ENCODE results near the gene DLX3. TPM values are rescaled to one million over a fixed set of nuclear protein-coding genes. Genes with fewer than 3 reads are reported as not detected.

The DLX3 gene
- total and polyA plus RNA-seq, 2 donors = 0.09 to 1.1 TPM

DNA sequence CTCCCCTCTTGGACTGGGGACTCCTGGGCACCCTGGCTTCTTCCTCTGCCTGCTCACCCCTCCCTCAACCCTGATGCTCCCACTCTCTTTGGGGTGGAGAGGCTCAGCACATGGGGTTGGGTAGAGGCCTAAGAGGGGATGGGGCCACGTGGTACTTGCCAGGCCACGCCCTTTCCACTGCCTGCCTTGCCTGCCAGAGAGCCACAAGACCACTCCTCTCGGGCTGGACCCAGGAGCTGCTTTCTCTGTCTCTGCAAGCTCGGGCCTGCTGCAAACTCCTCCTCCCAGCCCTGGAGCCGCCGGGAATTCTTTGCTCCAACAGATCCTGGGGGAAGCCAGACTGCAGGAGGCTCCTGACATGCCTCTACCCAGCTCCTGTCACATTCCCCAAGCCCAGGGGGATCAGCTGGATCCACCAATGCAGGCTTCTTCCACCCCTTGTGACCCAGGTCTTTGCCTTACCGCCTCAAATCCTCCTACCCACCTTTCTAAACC, 14.3 kb downstream of the DLX3 start:
- Histone ChIP-seq H3K4me3 (ENCODE audit: low read length in 2 of 2) (no peak overlapping the region), H3K9me3 (ENCODE audit: control insufficient read depth in 2 of 2, insufficient read depth in 1 of 2, low read length in 1 of 2) (no peaks in the 10 kb centered on the region), H3K4me1 (ENCODE audit: control insufficient read depth in 2 of 2, insufficient read depth in 2 of 2, low read length in 2 of 2) (peaks cover 0 to 6% of the 10 kb centered on the region in 2 donors), H3K27me3 (ENCODE audit: control insufficient read depth in 2 of 2, insufficient read depth in 1 of 2, low read length in 1 of 2) (peaks cover 11 to 80% of the 10 kb centered on the region in 2 donors), H3K36me3 (ENCODE audit: control insufficient read depth in 2 of 2, insufficient read depth in 2 of 2, low read length in 1 of 2) (no peaks in the 10 kb centered on the region), H3K27ac (ENCODE audit: low read depth in 1 of 2, low read length in 1 of 2) (no peak overlapping the region)
- DNase-seq (ENCODE audit: low read depth in 6 of 9, low spot score in 9 of 9) = no peak
- 84% methylated on average over 7 of the region's 7 CpGs for WGBS

DNA sequence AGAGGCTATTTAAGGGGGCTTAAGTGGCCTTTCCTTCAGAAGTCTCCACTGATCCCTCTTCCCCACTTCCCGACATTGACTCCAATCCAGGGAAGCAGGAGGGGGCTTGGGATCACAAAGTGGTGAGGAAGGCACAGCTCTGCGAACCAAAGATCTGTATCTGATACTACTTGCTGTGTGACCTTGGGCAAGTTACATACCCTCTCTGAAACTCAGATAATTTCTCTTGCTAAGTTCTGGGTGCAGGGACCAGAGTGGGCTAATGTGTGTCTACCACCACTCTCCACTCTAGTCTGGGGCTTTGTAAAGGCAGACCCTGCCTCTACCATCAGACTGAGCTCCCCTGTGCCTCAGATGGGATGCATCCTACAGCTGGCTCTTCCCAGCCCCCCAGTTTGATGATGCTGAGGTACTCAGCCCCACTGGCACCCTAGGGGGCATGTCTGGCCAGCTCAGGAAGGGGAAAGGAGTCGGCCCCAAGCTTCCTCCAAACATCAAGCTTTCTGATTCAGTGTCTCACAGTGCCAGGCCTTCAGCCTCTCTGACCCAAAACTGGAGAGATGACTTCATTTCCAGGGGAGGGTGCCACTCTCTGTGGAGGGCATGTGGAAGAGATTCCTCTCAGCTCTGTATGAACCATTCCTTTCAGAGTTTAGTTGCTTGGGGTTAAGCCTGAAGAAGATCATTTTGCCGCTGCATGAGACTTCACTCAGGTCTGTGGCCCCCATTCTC, 15.1 kb downstream of the DLX3 start:
- H3K4me1 ChIP-seq (ENCODE audit: control insufficient read depth in 2 of 2, insufficient read depth in 2 of 2, low read length in 2 of 2) = peaks cover 0 to 6% of the 10 kb centered on the region in 2 donors
- no peak overlapping the region for H3K4me3 ChIP-seq (ENCODE audit: low read length in 2 of 2)
- H3K9me3 ChIP-seq (ENCODE audit: control insufficient read depth in 2 of 2, insufficient read depth in 1 of 2, low read length in 1 of 2) = no peaks in the 10 kb centered on the region
- no peaks in the 10 kb centered on the region for H3K36me3 ChIP-seq (ENCODE audit: control insufficient read depth in 2 of 2, insufficient read depth in 2 of 2, low read length in 1 of 2)
- H3K27ac ChIP-seq (ENCODE audit: low read depth in 1 of 2, low read length in 1 of 2) = no peak overlapping the region
- no peak for DNase-seq (ENCODE audit: low read depth in 6 of 9, low spot score in 9 of 9)
- peaks cover 15 to 82% of the 10 kb centered on the region in 2 donors for H3K27me3 ChIP-seq (ENCODE audit: control insufficient read depth in 2 of 2, insufficient read depth in 1 of 2, low read length in 1 of 2)
- 89% methylated on average over 4 of the region's 4 CpGs for WGBS

DNA sequence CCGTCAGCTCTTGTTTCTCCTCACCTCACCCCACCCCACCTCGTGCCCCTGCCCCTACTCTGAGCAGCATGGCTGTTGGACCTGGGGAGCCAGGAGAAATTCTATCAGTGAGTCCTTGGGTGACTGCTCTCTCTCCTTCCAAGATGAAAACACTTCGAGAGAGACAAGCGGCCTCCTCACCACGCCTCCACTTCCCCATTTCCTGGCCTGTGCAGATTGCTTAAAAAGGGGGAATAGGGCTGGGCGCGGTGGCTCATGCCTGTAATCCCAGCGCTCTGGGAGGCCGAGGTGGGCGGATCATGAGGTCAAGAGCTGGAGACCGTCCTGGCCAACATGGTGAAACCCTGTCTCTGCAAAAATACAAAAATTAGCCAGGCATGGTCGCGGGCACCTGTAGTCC, 16.5 kb downstream of the DLX3 start:
- 59% methylated on average over 13 of the region's 13 CpGs for WGBS
- H3K36me3 ChIP-seq (ENCODE audit: control insufficient read depth in 2 of 2, insufficient read depth in 2 of 2, low read length in 1 of 2) = no peaks in the 10 kb centered on the region
- no peak overlapping the region for H3K27ac ChIP-seq (ENCODE audit: low read depth in 1 of 2, low read length in 1 of 2)
- H3K4me1 ChIP-seq (ENCODE audit: control insufficient read depth in 2 of 2, insufficient read depth in 2 of 2, low read length in 2 of 2) = peaks cover 0 to 6% of the 10 kb centered on the region in 2 donors
- no peak for DNase-seq (ENCODE audit: low read depth in 6 of 9, low spot score in 9 of 9)
- peaks cover 27 to 87% of the 10 kb centered on the region in 2 donors for H3K27me3 ChIP-seq (ENCODE audit: control insufficient read depth in 2 of 2, insufficient read depth in 1 of 2, low read length in 1 of 2)
- no peaks in the 10 kb centered on the region for H3K9me3 ChIP-seq (ENCODE audit: control insufficient read depth in 2 of 2, insufficient read depth in 1 of 2, low read length in 1 of 2)
- H3K4me3 ChIP-seq (ENCODE audit: low read length in 2 of 2) = no peak overlapping the region

DNA sequence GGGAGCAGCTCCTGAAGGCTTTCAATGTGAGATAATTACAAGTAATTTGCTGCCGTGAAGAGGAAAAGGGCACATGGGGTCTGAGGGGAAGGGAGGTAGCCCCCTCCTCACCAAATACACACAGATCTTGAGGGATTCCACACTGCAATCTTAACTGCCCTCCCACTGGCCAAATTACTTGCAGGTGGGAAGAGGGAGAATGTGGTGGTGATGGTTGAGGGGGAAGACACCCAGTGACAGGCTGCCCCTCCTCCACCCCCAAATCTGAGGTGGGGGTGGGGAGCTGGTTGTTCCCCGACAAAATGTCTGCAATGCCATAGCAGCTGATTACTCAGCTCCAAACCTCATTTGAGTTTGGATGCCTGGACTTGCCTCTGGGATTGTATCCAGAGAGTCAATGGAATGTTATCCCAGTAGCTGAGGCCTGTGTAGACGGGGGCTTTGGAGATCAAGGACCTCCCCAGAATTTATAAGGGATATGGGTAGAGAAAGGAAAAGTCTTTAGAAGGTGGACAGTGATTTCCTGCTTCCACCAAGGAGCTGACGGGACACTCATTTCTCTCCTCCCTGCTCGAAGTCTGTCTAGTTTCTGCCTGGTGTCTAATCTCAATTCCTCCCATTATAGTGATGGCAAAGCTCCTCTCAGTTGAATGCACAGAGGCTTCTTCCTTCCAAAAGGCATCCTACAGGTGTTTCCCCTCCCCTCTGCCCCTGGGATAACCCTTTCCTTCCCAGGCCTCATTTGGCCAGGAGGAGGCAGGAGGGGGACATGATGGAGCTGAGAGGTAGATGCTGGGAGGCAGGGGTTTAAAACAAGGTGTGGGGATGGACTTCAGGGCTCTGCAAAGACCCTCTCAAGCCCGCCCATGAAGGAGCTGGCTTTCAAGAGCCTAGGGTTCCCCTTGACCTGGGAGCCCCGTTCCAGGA, 17.3 kb downstream of the DLX3 start:
- DNase-seq (ENCODE audit: low read depth in 6 of 9, low spot score in 9 of 9) = no peak
- peaks cover 33 to 94% of the 10 kb centered on the region in 2 donors for H3K27me3 ChIP-seq (ENCODE audit: control insufficient read depth in 2 of 2, insufficient read depth in 1 of 2, low read length in 1 of 2)
- 84% methylated on average over 7 of the region's 7 CpGs for WGBS

DNA sequence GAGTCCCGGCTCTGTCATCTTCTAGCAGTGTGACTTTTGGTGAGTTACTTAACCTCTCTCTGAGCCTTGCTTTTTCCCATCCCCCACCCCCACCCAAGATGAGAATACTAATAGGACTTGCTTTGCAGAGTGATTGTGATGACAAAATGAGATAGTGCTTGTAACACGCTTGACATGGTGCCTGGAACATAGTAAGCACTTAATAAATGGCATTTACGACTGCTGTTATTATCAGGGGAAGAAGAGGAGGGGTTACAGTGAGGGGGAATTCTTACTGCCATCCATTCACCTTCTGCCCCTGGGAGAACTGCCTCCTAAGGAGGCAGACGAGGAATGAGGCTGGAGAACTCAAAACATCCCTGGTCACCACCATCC, 18.2 kb downstream of the DLX3 start:
- peaks cover 0 to 8% of the 10 kb centered on the region in 2 donors for H3K4me1 ChIP-seq (ENCODE audit: control insufficient read depth in 2 of 2, insufficient read depth in 2 of 2, low read length in 2 of 2)

More for the DNA sequence above, 17.3 kb downstream of the DLX3 start:
- Histone ChIP-seq H3K9me3 (ENCODE audit: control insufficient read depth in 2 of 2, insufficient read depth in 1 of 2, low read length in 1 of 2) (no peaks in the 10 kb centered on the region), H3K27ac (ENCODE audit: low read depth in 1 of 2, low read length in 1 of 2) (no peak overlapping the region), H3K36me3 (ENCODE audit: control insufficient read depth in 2 of 2, insufficient read depth in 2 of 2, low read length in 1 of 2) (no peaks in the 10 kb centered on the region), H3K4me3 (ENCODE audit: low read length in 2 of 2) (no peak overlapping the region), H3K4me1 (ENCODE audit: control insufficient read depth in 2 of 2, insufficient read depth in 2 of 2, low read length in 2 of 2) (peaks cover 0 to 6% of the 10 kb centered on the region in 2 donors)

DNA sequence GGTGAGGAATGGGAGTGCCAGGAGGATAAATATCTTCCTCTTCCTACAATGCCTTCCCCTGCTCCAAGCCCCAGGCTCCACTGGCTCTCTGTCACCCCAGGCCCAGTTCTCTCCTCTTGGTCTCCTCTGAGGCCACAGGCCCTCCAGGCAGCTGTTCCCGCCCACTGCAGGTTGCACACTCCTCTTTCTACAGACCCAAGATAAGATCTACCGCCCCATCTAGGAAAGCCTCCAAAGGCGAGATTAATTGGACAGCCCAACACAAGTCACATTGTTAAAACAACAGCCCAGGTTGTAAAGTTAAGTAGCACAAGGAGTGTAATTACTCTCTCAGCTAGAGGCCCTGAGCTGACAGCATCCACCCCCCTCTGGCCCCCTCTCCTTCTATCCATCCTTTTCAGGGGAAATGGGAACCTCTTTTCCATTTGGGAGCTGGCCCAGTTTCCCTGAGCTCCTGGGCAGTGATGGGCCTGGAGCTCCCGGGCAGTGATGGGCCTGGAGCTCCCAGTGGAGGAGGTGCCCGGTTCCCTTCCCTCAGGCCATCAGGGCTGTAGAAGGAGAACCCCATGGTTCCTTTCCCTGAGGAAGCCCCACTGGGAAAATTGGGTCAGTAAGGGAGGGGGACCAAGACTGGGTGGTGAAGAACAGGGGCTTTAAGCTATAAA, 18.7 kb downstream of the DLX3 start:
- H3K4me1 ChIP-seq (ENCODE audit: control insufficient read depth in 2 of 2, insufficient read depth in 2 of 2, low read length in 2 of 2) = peaks cover 0 to 11% of the 10 kb centered on the region in 2 donors
- H3K9me3 ChIP-seq (ENCODE audit: control insufficient read depth in 2 of 2, insufficient read depth in 1 of 2, low read length in 1 of 2) = no peaks in the 10 kb centered on the region
- H3K27me3 ChIP-seq (ENCODE audit: control insufficient read depth in 2 of 2, insufficient read depth in 1 of 2, low read length in 1 of 2) = peaks cover 48 to 98% of the 10 kb centered on the region in 2 donors
- H3K36me3 ChIP-seq (ENCODE audit: control insufficient read depth in 2 of 2, insufficient read depth in 2 of 2, low read length in 1 of 2) = no peaks in the 10 kb centered on the region
- DNase-seq (ENCODE audit: low read depth in 6 of 9, low spot score in 9 of 9) = no peak
- H3K4me3 ChIP-seq (ENCODE audit: low read length in 2 of 2) = no peak overlapping the region
- WGBS = 88% methylated on average over 5 of the region's 5 CpGs
- no peak overlapping the region for H3K27ac ChIP-seq (ENCODE audit: low read depth in 1 of 2, low read length in 1 of 2)

More for the DNA sequence above, 18.2 kb downstream of the DLX3 start:
- H3K4me3 ChIP-seq (ENCODE audit: low read length in 2 of 2) = no peak overlapping the region
- no peak for DNase-seq (ENCODE audit: low read depth in 6 of 9, low spot score in 9 of 9)
- H3K36me3 ChIP-seq (ENCODE audit: control insufficient read depth in 2 of 2, insufficient read depth in 2 of 2, low read length in 1 of 2) = no peaks in the 10 kb centered on the region
- H3K27ac ChIP-seq (ENCODE audit: low read depth in 1 of 2, low read length in 1 of 2) = no peak overlapping the region
- WGBS = 92% methylated on average over 4 of the region's 4 CpGs
- H3K27me3 ChIP-seq (ENCODE audit: control insufficient read depth in 2 of 2, insufficient read depth in 1 of 2, low read length in 1 of 2) = peaks cover 43 to 97% of the 10 kb centered on the region in 2 donors
- no peaks in the 10 kb centered on the region for H3K9me3 ChIP-seq (ENCODE audit: control insufficient read depth in 2 of 2, insufficient read depth in 1 of 2, low read length in 1 of 2)

DNA sequence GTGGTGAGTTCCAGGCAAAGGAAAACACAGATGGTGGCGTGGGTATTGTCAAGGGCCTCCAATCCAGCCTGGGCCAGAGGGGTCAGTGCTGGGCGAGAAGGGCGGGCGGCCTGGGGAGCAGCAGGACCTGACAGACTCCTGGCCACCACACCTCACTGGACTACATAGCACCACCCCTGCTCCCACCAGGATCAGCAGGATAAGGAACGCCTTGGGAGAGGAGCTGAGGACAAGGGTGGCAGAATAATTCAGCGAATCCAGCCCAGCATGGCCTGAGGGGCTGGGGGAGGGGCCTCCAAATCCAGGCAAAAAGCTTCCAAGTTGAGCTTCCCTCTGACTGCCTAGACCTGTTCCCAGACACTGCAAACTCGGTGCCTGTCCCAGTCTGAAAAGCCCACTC, 19.5 kb downstream of the DLX3 start:
- 89% methylated on average over 7 of the region's 7 CpGs for WGBS
- no peaks in the 10 kb centered on the region for H3K9me3 ChIP-seq (ENCODE audit: control insufficient read depth in 2 of 2, insufficient read depth in 1 of 2, low read length in 1 of 2)
- no peak for DNase-seq (ENCODE audit: low read depth in 6 of 9, low spot score in 9 of 9)
- H3K4me1 ChIP-seq (ENCODE audit: control insufficient read depth in 2 of 2, insufficient read depth in 2 of 2, low read length in 2 of 2) = peaks cover 0 to 10% of the 10 kb centered on the region in 2 donors
- no peaks in the 10 kb centered on the region for H3K36me3 ChIP-seq (ENCODE audit: control insufficient read depth in 2 of 2, insufficient read depth in 2 of 2, low read length in 1 of 2)
- no peak overlapping the region for H3K27ac ChIP-seq (ENCODE audit: low read depth in 1 of 2, low read length in 1 of 2)
- H3K4me3 ChIP-seq (ENCODE audit: low read length in 2 of 2) = no peak overlapping the region
- peaks cover 55 to 98% of the 10 kb centered on the region in 2 donors for H3K27me3 ChIP-seq (ENCODE audit: control insufficient read depth in 2 of 2, insufficient read depth in 1 of 2, low read length in 1 of 2)

DNA sequence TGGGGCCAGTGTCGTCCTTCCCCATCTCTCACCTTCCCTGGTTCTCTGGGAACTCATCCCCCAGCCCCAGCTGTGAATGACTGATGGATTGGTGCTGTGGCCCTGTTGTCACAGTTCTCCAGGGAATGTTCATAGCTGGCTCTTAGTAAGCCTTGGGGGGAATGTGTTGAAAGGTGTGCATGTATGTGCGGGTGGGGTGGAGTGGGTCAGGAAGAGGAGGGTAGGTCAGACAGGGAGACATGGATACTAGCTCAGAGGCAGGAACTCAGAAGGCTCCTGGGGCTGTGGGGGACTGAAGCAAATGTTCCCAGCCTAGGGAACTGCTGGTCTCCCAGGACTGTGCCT, 21.8 kb downstream of the DLX3 start:
- Histone ChIP-seq H3K9me3 (ENCODE audit: control insufficient read depth in 2 of 2, insufficient read depth in 1 of 2, low read length in 1 of 2) (peaks cover 0 to 10% of the 10 kb centered on the region in 2 donors), H3K27me3 (ENCODE audit: control insufficient read depth in 2 of 2, insufficient read depth in 1 of 2, low read length in 1 of 2) (peaks cover 76 to 100% of the 10 kb centered on the region in 2 donors), H3K36me3 (ENCODE audit: control insufficient read depth in 2 of 2, insufficient read depth in 2 of 2, low read length in 1 of 2) (no peaks in the 10 kb centered on the region), H3K27ac (ENCODE audit: low read depth in 1 of 2, low read length in 1 of 2) (no peak overlapping the region), H3K4me3 (ENCODE audit: low read length in 2 of 2) (no peak overlapping the region), H3K4me1 (ENCODE audit: control insufficient read depth in 2 of 2, insufficient read depth in 2 of 2, low read length in 2 of 2) (peaks cover 8 to 22% of the 10 kb centered on the region in 2 donors)
- 21% methylated on average over 2 of the region's 2 CpGs for WGBS
- DNase-seq (ENCODE audit: low read depth in 6 of 9, low spot score in 9 of 9) = no peak
